SK-N-MC (cell line): Measurements from ENCODE around the gene SLC44A1.

ENCODE experiments used
- EZH2 ChIP-seq: fragments of 200-600 bp; sonication (generic); IDR thresholded peaks from one replicate; pipeline ENCODE4 v1.6.1; 2017; ENCODE audit warnings: antibody characterized with exemption
- FOXP2 ChIP-seq: optimal IDR thresholded peaks from 2 replicates; pipeline ENCODE3; 2011; ENCODE audit warnings: mild to moderate bottlenecking, moderate library complexity; ENCODE audit not compliant: insufficient read depth; ENCODE audit errors: extremely low read length, control extremely low read depth
- POLR2AphosphoS5 ChIP-seq: IDR thresholded peaks from 2 replicates; pipeline ENCODE4 v1.6.1; 2012; ENCODE audit warnings: mild to moderate bottlenecking, low read depth, low read length, borderline replicate concordance

GRCh38 chr9:105479846-105480245 lies 235.4 kb downstream of the SLC44A1 start:
- TF ChIP-seq EZH2 (no peak), POLR2AphosphoS5 (no peak), FOXP2 (no peak)
